Stimulated activated CD8-positive, alpha-beta memory T cell treated with anti-CD3 and anti-CD28 coated beads, Interleukin-15, amount 100 ng/mL, for 1 hour (primary cell): ENCODE results near the gene GNAQ.

Source experiments
- DNase-seq: peaks from one replicate; pipeline ENCODE4 v3.0.0-alpha.2; 2020; ENCODE audit warnings: low read depth

The GNAQ gene

DNA sequence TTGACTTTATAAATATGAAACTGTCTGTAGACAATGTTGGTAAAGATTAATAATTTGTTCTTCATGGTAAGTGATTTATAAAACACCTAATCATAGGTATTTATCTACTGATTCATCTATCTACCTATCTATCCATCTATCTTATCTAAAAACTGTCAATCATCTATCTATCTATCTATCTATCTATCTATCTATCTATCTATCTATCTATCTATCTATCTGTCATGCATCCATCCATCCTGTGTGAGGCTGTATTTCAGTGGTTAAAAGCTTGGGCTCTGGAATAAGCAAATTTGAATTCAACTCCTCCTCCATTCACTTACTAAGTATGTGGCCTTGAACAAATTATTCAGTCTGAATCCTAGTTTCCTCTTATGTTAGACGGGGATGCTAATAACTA is 221.6 kb downstream of the GNAQ start:
- no peak for DNase-seq

DNA sequence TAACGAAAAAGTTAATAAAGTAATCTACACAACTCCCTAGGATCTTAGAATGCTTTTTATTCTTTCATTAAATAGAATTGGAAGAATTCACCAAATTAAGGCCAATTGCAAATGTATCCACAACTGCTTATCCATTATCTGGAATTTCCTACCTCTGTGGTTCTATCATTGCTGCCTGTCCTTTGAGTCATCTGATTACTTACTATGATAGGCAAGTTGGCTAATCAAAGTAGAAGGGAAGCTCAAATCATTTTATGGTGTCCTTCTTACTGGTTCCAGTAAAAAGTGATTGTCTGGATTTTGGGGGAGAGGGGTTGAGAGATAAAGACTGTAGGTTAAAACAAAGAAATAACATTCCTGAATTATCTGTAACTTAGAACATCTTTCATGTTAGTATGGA is 222.1 kb downstream of the GNAQ start:
- no peak for DNase-seq

DNA sequence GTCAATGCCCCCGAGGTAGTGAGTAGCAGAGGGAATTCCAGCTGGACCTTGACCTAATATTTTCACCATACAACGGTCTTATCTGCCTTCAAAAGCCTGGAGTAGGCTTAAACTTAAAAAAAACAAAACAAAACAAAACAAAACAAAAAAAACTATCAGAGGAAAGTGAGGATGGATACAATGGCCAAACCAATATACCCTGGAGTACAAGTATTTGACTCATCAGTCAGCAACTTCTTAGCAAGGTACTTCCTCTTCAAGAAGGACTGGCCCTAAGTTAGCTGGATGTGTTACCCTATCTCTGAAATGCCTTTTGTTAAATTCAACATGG is 222.9 kb downstream of the GNAQ start:
- no peak for DNase-seq

- no peak for DNase-seq
Observed at GRCh38 chr9:77807846-77808750, 223.5 kb downstream of the GNAQ start.

- DNase-seq, result no peak
Observed at GRCh38 chr9:77807281-77807683, 224.3 kb downstream of the GNAQ start.

- no peak for DNase-seq
Observed at GRCh38 chr9:77806741-77807140, 224.9 kb downstream of the GNAQ start.

DNA sequence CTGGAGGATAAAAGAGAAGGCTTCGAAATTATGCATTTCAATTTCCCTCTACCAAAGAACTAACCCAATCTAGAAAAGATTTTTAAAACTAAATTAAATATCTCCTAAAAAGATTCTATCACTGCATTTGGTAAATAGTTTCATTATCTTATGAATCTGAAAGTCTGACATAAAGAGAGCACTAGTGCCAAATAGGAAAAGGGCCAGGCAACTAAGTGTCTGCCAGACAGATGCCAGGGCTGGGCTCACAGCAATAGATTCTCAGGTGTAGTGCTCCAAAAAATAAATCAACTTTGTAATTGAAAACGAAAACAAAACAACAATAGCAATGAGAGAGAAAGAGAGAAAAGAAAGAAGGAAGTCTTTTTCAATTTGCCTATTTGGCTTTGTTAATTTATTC is 225.8 kb downstream of the GNAQ start:
- DNase-seq, result no peak

DNA sequence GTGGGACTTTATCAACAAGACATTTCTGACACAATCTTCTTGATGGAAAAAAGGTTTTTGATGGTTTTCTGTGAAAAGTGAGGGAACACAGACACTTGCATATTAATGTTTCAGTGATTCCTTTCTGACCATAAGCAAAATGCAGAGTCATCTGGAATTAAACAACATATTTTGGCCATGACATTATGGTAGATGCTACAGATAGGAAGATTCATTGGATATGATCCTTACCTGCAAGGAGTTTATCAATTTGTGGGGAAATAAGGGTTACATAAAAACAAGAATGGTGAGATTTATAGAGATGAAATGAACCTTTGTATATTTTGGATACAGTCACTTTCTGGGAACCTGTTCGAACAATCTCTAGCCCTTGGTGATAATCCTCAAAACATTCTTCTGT is 228.2 kb downstream of the GNAQ start:
- DNase-seq, result no peak

DNA sequence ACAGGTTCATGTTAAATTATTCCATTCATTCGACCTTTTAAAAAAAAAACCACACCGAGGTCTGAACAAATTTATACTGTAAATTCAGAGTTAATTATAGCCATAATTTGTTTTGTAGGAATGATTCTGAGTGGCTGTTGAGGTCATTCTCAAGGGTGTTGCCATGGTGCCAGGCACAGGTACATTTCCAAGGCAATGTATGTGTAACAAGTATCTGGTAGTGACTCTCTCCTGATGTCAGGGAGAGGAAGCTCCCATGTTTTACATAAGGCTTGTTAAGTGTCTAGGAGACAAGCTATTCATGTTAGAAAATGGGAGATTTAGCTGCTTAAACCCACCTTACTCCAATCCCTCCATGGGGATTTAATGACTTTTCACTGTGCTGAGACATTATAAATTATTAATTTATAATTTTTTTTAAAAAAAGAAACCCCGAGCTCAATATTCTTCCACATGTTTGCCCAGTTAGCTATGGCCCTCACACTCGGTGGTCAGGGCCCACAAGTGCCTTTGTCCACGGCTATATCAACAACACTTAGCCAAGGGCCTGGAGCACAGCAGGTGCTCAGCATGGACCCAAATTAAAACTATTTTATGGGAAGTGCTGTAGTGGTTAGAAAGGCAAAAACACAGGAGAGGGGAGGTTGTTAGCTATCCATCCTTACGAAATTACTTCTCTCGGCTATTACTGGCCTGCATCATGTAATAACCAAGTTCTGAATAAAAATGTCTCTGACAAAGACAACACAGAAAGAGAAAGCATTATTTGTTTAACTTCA is 228.9 kb downstream of the GNAQ start:
- no peak for DNase-seq

DNA sequence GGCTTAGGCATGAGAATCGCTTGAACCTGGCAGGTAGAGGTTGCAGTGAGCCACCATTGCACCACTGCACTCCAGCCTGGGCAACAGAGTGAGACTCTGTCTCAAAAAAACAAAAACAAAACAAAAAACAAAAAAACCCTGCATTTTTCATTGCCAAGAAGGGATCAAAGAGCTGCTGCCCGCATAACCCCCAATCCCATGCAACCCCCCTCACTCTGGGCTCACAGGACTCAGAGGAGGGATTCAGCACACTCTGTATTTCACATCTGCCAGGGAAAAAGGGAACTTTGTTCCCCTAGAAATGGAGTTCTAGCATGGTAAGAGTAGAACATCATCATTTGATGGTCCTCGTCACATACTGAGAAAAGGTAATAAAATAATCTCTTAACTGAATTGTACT is 229.5 kb downstream of the GNAQ start:
- DNase-seq, result no peak

GRCh38 chr9:77800924-77801551 is 230.6 kb downstream of the GNAQ start:
- DNase-seq, result no peak

- no peak for DNase-seq
Observed at GRCh38 chr9:77798140-77798539, 233.5 kb downstream of the GNAQ start.

DNA sequence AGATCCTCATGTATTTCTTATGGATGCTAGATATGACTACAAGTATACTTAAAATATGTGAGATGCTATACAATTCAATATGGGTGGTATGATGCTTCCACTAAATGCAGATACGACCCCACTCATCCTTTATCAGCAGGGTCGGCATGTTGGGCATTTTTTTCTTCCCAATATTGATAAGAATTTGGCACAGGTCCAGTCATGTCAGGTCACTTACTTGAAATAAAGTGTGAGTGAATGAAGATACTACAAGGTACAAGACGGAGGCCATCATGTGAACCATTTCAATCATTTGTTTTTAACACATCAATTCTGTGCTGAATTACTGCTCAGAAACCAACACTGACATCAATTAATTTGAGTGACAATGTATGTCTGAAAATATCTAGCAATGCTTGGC is 236.6 kb downstream of the GNAQ start:
- no peak for DNase-seq

DNA sequence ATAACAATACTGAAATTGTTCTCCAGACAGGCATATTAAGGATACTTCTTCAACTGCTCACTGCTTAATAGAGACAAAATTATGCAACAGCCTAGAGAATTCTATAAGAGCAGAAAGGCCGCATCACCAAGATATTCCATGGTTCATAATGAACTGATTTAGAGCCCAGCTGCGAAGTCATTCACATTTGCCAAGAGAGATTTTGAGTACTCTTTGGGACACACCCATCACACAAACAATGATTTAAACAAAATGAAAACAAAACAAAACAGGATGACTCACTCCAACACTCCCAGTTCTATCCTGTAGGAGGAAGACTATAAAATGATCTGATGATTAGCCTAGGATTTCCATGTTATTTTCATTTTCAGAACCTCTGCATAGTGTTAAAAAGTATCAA is 237.8 kb downstream of the GNAQ start:
- no peak for DNase-seq

GRCh38 chr9:77789891-77790290 is 241.7 kb downstream of the GNAQ start:
- DNase-seq, result no peak

GRCh38 chr9:77785341-77785740 is 246.3 kb downstream of the GNAQ start:
- DNase-seq, result no peak

DNA sequence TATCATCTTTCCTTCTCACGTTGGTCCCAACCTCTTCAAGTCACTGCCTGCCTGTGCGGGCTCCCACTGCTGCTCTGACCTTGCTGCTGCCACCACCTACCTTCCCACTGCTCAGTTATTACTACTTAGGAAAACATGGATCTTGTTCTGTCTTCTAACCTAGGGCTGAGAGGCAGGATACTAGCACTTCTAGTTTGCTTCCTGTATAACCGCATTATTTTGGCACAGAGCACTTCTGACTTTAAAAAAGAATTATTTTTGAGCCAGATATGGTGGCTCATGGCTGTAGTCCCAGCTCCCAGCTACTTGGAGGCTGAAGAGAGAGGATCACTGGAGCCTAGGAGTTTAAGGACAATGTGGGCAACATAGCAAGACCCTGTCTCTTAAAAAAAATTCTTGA is 248.1 kb downstream of the GNAQ start:
- no peak for DNase-seq

- DNase-seq, result no peak
Observed at GRCh38 chr9:77779010-77779409, 252.6 kb downstream of the GNAQ start.

- no peak for DNase-seq
Observed at GRCh38 chr9:77773381-77773780, 258.2 kb downstream of the GNAQ start.

DNA sequence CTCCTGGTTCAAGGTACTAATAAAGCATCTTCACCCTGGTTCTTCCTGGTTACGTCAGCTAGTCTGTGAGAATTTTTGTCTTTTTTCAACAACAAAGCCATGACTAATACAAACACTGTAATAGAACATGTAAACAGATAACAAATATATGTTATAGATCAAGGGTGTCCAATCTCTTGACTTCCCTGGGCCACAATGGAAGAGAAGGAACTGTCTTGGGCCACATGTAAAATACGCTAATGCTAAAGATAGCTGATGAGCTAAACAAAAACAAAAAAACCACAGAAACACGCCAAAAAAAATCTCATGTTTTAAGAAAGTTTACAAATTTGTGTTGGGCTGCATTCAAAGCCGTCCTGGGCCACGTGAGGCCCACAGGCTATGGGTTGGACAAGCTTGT is 259.0 kb downstream of the GNAQ start:
- DNase-seq, result no peak

DNA sequence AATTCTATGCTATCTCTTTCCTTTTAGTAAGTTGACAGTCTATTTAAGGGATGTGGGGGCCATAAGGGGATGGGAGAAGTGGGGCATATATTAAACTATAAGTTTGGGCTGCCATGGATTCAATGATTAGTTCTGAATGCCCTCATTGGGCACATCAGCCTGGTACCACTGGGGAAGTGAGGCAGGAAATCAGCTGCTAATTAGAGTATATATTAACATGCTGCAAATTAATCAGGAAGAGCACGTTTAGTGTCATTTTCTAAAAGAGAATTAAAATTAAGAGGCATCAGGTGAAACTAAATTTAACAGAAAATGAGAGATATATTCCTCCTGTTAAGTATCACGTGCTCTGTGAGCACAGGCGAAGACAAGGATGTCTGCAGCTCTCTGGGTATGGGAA is 260.4 kb downstream of the GNAQ start:
- DNase-seq, result no peak

DNA sequence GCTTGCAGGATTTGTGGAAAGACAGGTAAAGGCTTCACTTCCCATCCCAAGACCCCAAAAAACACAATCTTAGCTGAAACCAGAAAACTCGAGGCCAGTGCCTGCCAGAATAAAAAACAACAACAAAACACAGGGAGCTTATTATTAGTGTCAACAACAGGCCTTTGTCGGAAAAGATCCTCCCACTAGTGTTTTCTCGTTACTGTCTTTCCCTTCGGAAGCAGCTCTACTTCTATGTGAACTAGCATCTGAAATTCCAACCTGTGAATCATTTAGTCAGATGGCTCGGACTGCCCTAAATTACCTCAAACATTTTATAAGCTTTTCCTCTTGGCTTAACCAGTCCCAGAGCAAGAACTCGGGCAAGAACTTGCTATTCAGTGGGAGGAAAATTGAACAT is 261.3 kb downstream of the GNAQ start:
- no peak for DNase-seq

GRCh38 chr9:77769246-77769645 is 262.4 kb downstream of the GNAQ start:
- no peak for DNase-seq
